ENCODE results near the gene KLF7.
A peak's percentile ranks its signal among the peaks of the same experiment; 100 is the strongest.

KLF7 gene

DNA sequence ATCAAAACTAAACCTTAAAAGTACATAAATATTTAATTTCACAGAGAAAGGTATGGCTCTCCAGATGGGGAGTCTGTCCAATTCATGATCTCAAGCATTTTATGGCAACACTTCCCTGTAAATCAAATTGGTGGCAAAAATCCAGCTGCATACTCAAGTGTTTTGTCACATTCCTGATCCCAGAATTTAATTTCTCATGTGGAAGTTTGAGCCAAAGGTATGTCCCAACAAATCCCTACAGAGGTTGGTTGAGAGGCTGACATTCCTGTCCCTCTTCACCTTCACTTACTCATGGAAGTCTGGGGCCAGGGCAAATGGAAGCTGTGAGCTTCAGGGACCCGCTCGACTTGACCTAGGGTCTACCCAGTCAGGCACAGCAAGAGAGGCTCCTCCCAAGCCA, 17.7 kb downstream of the KLF7 start:
- no peak for DNase-seq

DNA sequence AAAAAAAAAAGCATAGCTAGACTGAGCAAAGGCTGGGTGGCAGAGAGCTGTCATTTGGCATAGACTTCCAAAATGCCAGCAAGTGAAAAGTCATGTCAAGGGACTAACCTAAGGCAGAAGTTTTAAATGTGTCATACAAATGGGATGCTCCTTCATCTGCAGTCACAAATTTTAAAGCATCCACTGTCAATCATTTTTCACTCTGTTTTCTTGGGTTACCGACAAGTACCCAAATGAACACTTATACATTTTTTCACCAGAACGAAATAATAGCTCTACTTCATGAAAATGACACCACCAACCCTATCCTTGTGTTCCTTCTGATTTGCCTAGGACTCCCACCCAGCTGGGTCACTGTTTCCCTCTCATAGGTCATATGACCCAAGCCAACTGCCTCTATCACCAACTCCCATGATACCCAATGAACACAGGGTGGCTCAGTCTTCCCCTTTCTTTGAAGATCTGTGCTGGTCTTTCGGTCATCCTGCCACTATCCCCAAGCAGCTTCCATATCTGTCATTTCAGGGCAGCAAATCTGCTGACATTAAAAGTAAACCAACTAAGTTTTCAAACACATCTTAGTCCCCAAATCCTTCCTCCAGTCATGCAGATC, 21.5 kb downstream of the KLF7 start:
- peak; percentile 75 for DNase-seq

DNA sequence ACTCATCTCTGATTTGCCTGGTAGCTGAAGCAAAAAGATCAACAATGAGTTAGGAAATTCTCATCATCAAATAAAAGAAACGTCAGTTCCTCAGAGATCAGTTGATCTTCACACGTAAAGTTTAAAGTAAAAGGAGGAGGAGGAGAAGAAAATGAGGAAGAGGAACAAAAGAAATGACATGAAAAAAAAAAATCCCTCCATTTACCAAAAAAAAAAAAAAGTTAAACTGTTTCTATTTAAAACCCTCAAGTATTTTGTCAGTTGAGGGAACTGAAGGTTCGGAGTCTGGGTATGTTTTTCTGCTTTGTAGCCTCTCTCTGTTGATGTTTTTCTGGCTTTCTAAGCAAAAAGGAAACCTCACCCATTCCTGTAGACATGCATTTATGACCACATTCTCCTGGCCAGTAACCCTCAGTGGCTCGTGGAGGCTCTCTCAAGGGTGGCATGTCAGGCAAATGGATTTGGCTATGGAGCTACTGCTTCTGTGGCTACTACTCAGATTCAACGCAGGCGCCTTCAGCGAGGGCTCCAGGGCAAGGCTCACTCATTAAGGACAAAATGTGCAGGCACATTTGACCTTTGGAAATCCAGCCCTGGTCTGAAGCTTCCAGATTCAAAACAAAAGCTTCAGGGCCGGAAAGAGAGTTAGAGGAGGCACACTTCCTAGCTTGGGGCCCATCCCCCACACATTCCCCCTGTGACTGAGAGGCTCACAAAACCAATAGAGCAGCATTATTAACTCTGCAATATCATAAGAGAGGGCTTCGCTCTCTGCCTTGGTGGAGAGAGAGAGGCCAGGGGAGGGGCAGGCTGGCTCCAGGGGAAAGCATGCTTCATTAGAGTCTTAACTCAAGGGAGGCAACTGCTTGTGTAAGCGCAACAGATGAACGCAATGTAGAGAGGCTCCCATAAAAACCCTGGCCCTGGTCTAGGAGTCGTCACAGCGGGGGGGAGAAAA, 22.3 kb downstream of the KLF7 start:
- peak; percentile 81 for DNase-seq

DNA sequence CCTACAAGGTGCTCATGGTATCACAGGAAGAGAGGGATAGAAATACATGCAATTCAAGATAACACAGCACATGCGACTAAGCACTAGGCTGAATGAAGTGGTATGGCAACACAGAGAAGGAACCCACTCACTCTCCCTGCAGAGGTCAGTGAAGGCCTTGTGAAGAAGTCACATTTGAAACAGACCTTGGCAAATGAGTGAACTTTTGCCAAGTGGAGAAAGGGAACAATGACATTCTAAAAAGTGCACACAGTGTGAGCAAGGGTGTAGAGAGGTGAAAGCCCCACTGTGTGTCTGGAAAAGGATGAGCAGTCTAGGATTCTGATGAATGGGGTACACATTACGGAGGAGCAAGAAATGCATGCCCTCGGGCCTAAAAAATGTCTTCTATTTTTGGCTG, 23.3 kb downstream of the KLF7 start:
- peak; percentile 73 for DNase-seq

DNA sequence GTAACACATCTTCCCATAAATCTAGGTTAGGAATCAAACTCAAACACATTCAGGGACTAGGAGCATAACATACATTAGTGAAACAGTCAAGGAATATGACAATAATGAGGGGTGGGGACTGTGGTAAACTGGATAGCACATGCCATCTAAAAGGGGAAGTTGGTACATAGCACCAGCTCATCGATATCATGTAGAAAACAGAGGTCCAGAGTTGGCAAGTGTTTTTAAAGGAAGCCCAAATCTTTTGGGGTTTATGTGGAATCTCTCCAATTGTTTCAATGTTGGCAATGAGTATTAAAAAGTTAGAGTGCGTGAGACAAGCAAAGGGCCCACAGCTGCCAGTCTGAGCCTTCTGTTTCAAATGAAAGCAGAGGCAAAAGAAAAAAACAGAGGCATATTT, 24.4 kb downstream of the KLF7 start:
- peak; percentile 60 for DNase-seq

DNA sequence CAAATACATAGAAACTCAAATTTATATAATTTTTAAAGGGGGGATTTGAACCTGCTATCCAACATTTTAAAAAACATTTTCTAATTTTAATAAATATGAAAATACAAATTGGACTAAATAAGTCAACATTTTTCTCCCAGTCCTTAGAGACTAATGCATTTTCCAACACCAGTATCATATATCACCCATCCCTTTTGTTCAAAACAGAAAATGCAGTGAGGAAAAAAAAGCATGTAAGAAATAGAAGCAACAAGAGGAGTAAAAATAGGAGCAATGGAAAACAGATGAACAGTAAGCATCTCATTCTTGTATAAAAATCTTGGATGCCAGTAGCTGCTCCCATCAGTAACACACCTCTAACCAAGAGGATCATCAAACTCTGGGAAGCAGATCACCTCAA, 25.5 kb downstream of the KLF7 start:
- DNase-seq, result no peak

DNA sequence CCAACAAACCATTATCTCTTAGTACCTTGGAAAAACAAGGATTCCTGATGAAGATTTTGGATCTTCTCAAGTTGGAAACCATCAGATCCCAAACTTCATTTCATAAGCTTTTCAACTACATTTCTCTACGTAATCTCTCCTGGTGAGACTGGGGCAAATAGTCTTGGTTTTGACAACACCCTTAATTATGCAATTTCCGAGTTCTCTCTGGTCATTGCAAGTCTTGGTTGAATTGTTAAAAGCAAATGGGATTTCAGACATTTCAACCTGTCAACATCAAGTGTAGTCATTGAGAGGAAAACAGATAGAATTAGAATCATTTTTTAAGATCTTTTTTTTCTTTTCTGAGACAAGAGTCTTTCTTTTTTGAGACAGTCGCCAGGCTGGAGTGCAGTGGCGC, 26.2 kb downstream of the KLF7 start:
- DNase-seq, result peak; percentile 56

DNA sequence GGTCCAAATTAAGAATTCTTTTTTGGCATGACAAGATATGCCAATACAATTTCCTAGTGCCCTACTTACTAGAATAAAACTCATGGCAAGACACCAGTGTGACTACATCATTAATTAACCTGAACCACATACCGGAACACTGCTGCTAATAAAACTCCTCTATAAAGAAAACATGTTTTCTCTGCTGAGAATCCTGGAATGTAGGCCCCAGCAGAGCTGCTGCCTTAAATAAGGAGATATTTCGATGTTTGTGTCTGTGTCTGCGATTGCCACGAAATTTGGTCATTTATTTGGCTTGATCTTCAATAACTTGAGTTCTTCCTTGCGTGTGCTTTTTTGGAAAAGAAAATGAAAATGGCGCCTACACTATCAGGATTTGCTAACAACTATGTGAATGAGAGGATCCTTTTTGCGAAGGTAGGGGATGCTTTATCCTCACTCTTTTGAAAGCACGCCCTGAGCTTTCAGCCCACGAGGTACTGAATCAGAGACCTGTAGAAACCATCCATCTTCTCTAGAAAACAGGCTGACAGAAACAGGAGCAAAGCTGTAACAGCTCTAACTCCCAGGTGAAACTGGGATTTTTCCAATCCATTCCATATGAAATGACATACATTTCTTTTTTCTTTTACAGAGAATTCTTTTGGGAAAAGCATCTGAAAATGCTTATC, 27.0 kb downstream of the KLF7 start:
- DNase-seq, result no peak

DNA sequence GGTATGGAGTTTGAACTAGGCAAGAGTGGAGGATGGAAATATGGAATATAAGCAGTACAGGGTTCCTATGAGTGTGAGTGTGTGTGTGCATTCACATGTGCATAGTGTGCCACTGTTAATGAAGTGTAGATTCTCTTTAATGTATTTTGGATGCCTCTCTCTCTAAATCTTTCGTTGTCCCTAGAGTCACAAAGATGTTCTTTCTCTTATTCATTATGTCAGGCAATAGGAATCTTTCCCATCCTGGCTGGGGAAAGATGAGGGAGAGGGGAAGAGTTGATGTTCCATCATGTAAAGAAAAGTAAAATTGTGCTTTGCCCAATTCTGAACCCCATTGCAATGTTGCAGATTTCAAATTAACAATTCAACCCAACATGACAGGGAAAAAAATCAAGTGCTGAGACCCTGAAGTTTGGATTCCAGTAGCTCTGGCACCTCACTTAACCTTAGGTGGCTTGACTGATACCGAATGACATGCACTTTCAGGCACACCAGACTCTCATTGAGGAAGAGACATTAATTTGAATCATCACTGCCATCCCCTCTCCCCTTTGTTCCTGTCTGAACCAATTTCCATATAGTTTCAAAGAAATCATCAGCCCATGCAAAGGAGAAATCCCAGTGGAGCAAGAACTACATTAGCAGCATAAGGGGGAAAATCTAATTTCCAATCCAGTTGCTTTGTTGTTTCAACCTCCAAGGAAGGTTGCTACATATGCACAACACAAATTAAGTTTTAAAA, 28.0 kb downstream of the KLF7 start:
- DNase-seq, result no peak

DNA sequence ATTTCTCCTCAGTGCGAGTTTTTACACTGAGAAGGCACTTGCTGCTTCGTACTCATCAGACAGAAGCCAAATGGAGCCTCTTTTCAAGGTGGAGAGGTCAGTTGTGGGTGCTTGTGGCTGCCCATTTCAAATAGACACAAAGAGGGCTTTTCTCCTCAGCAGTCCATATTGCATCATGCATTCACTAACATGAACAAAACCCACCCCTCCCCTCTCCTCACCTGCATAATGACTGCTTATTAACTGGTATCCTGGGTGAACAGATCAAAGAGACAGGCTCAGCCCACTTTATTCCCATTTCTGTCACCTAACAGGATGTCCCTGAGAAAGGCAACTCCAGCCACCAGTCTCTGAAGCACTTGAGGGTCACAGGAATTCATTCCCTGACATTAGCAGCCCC, 28.9 kb downstream of the KLF7 start:
- no peak for DNase-seq

DNA sequence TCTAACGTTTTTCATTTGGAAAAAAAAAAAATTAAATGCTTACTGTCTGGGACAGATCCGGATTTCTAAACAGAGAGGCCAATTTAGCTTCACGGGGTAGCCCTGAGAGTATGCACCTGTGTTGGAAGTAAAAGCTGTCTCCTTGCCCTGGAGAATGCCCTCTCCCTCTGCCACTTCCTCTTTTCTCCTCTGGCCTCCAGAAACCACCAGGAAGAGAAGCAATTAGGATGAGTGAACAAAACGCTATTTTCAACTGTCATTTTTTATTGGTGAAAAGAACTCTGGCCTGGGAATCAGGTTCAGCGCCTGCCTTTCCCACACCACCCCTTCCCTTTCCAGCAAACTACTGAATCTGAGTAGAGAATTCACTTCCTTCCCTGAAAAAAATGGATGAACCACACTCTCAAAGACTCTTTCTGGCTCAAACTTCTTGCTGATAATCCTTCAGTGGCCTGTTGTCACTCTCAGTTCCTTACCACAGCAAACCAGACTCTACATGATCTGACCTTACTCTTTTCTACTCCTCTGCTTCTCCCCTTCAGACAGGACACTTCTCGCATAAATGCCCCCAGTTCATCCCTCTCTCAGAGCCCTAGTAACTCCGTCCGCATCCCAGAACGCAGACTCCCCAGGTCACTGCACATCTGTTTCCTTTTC, 29.8 kb downstream of the KLF7 start:
- DNase-seq, result peak; percentile 56

DNA sequence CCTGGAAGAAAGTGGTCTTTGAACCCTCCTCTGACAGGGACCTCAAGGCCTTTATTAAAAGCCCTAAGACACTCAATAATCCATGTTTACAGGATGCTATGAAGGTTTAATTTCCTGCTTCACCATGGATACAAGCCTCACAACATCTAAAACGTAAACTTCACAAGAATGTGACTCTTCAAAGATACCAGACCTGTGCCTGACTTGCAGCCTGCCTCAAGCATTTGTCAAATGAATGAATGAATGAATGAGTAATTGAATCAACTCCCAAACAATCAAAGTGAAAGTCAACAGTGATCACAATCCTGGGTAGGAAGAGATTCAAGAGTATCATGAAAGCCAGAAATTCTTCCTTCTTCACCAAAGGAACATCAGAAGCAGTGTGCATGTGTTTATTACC, 30.4 kb downstream of the KLF7 start:
- DNase-seq, result no peak

DNA sequence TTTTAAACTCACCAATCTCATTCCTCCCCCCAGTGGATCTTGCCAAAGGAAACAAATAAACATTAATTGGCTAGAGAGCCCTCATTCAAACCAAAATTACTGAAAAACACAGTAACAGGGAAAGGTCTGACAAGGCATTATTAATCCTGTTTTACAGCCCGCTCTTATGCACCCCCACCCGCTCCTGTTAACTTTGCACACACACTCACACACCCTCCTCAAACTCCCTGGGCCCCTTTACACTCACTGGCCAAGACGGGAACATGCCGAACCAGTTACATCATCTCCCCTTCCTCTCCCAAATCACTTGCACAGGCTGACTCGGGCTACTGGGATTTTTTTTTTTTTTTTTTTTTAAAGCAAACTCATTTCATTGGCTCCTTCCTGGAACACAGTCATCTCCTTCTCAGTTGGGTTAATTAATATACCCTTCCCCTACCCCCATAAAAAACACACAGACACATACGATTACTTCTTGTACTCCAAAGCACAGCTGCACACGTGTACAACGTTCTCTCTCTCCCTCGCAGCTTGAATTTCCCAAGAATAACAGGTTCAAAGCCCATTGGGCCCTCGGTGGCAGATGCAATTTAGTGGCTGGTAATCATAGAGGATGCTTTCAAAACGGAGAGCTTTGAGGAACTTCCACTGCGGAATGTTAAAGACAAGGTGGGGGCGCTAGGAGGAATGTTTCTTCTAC, 31.8 kb downstream of the KLF7 start:
- DNase-seq, result no peak

DNA sequence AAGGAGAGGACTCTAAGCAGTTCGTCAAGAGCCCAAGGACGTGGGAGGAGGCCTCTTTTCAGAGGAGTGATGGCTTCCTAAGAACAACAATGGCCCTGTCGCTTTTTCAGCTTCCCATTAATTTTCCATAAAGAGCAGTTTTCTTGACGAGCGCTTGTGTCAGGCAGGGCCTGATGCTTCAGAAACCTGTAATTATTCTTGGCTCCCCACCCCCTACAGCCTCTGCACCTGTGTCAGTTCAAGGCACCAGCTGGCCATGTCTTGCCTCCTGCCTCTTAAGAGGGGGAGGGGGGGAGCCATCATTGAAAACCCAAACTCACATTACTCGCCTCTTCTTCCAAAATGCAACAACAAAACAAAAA, 32.3 kb downstream of the KLF7 start:
- no peak for DNase-seq

DNA sequence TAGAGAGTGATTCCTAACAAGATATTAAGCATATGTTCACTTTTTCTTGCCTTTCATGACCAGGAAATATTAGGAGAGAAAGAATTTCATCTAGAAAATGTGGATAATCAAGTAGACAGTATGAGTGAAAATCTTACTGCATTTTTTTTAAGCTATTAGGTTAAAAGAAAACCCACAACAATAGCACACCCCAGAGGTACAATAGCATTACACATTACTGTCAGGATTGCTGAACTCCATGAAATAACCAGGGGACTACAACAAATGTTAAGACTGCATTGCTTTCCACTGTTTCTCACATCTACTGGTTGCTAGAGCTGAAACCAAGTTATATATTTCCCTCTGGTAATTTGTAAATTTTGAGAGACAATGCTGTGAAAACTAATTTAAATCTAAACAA, 33.7 kb downstream of the KLF7 start:
- DNase-seq, result no peak

DNA sequence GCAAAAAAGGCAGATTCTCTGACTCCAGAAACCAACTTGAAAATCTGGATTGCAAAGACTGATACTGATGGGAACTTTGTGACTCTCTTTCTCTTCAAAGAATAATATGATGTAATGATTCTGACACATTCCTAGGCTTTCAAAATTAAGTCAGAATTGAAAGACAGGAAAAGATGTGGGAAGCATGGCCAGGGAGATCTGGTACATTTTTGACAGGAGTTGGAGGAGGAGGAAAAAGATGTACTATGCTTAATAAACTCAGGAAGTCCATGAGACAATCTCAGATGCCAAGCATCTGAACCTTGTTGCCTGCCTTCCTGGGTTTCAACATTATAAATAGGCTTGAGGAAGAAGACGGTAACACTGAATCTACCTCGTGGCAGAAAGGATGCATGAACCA, 34.2 kb downstream of the KLF7 start:
- DNase-seq, result peak; percentile 47

DNA sequence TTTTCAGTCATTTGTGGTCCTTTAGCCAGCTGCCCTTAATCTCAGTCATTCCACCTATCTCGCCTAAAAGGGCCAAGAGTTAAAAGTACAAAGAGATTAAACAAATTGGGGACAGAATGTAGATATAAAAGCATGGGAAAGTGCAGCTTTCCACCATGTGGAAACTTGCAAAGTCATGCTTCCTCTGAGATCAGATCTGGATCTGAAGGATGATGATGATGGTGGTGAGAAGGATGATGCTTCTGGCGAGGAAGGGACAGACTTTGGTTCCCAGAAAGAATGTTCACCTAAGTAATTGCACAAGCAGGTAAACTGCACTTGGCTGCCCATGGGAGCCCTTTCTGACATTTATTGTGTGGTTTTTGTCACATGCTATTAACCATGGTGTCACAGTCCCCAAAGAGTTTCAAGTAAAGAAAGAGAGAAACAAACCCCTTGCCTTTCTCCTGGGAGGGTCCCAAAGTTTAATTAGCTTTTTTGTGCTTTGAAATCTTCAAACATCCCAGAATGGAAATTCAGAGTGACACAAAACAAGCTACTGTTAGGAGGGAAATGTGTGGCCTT, 34.7 kb downstream of the KLF7 start:
- DNase-seq, result peak; percentile 34

DNA sequence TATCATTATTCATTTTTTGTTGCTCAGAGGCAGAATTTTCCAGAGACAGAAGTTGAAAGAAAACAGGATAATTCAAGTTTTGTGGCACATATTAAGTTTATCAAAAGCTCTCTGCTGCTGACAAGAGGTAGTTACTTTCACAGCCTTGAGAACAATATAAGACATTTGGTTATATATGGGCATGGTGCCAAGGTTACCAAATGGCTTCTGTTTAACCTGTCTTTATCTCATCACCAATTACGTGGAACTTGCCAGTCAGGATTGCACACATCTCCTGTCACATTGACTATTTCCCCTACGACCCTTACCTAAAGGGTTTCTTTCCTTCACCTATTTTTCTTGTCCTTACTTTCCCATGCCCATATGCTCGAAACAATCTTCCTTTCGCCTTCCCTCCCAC, 35.9 kb downstream of the KLF7 start:
- no peak for DNase-seq

DNA sequence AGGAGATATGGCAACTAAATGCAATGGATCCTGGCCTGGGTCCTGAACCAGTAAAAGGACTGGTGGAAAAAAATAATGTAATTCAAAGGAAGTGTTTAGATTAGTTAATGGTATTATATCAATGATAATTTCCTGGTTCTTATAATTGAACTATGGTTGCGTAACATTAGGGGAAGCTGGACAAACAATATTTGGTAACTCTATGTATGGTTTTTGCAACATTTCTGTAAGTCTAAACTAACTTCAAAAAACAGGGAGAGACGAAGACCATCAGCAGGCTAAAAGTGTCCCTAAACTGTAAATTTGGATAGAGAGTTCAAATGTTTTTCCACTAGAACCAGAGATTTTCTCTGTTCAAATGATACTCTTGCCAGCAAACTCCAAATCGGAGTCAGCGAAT, 36.9 kb downstream of the KLF7 start:
- DNase-seq, result peak; percentile 54

DNA sequence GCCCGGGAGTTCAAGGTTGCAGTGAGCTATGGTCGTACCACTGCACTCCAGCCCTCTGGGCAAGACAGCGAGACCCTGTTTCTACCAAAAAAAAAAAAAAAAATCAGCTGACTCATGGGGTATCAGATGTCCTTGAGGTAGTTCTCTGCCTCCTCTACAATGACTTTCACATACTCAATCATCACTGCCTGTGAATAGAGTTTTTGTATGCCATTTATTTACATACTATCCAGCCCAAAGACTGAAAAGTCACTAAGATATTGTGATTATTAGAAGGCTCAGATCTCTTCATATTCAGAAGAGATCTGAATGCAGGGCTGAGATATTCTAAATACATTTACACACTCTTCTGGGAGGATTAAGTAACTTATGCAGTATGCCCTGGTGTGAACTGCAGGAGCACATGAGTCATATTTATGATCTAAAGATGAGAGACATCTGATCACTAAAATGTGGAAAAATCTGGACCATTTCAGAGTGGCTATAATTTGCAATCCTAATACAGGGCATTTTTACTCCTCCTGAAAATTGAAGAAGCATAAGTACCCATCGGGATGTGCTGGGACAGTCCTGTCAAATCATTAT, 38.9 kb downstream of the KLF7 start:
- peak; percentile 32 for DNase-seq

DNA sequence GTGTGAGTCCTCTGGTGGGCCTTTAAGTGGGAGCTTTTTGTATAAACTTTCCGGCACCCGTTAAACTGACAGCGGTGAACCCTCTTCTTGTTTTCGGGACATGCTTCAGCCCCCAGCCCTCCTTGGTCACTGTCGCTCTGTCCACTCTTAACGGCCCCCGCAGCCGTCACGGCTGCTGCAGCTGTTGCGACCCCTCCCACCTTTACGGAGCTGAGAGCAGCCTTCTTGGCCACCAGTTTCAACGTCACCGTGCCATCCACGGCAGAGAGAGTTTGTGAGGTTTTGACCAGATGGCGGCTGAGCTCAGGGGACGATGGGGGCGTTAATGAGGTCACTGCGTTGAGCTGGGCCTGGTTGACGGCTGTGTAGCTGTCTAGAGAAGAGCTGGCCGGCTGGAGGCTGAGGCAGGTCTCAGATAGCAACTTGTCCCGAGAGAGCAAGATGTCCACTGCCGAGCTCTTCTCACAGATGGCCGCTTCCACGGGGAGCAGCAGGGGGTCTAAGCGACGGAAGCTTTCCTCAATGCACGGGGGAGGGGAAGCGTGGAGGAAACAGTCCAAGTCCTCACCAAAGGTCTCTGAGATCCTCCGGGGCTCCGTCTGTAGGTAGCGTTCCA, 41.9 kb downstream of the KLF7 start:
- no peak for DNase-seq

Measured in suppressor macrophage treated with lipopolysaccharide for 4 hours (primary cell).